H1 (cell line): ENCODE results near the gene DDIAS.

Source experiments
- CTCF ChIP-seq, 3 experiments: IDR thresholded peaks; 1 replicate in 2 of 3; 2 replicates in 1 of 3; pipeline versions ENCODE4 v1.5.1 to v1.6.1; 2011; ENCODE audit warnings: low read length in 3 of 3, mild to moderate bottlenecking in 3 of 3, inconsistent platforms in 2 of 3, low read depth in 1 of 3, moderate library complexity in 1 of 3; ENCODE audit not compliant: insufficient read depth in 1 of 3; ENCODE audit errors: control extremely low read depth in 1 of 3
- EZH2 ChIP-seq: fragments of 200-600 bp; sonication (generic); IDR thresholded peaks from 2 replicates; pipeline ENCODE4 v1.7.1; 2012; ENCODE audit warnings: low read depth, mild to moderate bottlenecking, moderate library complexity, low read length, inconsistent platforms; ENCODE audit not compliant: severe bottlenecking
- JUN ChIP-seq: IDR thresholded peaks from 2 replicates; pipeline ENCODE4 v1.6.1; 2011; ENCODE audit warnings: low read depth, mild to moderate bottlenecking, improper control_type of control experiment, low read length
- NANOG ChIP-seq: IDR thresholded peaks from 2 replicates; pipeline ENCODE4 v1.6.1; 2011; ENCODE audit warnings: low read length, low read depth, mild to moderate bottlenecking, inconsistent platforms; ENCODE audit not compliant: insufficient read depth, poor library complexity, severe bottlenecking
- POLR2A ChIP-seq, 2 experiments: IDR thresholded peaks; 1 replicate in 1 of 2; 2 replicates in 1 of 2; pipeline ENCODE4 v1.6.1; 2011; ENCODE audit warnings: low read depth in 2 of 2, low read length in 2 of 2, mild to moderate bottlenecking in 2 of 2; ENCODE audit errors: control extremely low read depth in 1 of 2
- POLR2AphosphoS5 ChIP-seq: IDR thresholded peaks from 2 replicates; pipeline ENCODE4 v1.6.1; 2011; ENCODE audit warnings: low read depth, low read length
- RNF2 ChIP-seq: fragments of 200-900, 300-1000 bp; sonication (generic); IDR thresholded peaks from 2 replicates; pipeline ENCODE4 v1.7.1; 2016; ENCODE audit warnings: borderline replicate concordance, low read depth, mild to moderate bottlenecking, antibody characterized with exemption, low read length; ENCODE audit not compliant: poor library complexity, severe bottlenecking; ENCODE audit errors: missing control alignments
- RXRA ChIP-seq: IDR thresholded peaks from 2 replicates; pipeline ENCODE4 v1.6.1; 2011; ENCODE audit warnings: low read depth, mild to moderate bottlenecking, low read length, moderate library complexity; ENCODE audit not compliant: insufficient read depth
- YY1 ChIP-seq: IDR thresholded peaks from 2 replicates; pipeline ENCODE4 v1.6.1; 2011; ENCODE audit warnings: low read depth, mild to moderate bottlenecking, low read length
- ZNF274 ChIP-seq: IDR thresholded peaks from 2 replicates; pipeline ENCODE4 v1.7.0; 2012; ENCODE audit warnings: low read length, borderline replicate concordance; ENCODE audit errors: extremely low read depth

GRCh38 chr11:82980292-82980691, 78.8 kb downstream of the DDIAS start:
- TF ChIP-seq RXRA (no peak), POLR2AphosphoS5 (no peak), ZNF274 (no peak), JUN (no peak), POLR2A (IDR thresholded peaks at IDR 0.05; ENCODE audit: control extremely low read depth in 1 of 2, low read depth in 2 of 2, low read length in 2 of 2) (no peak), EZH2 (no peak), CTCF (IDR thresholded peaks at IDR 0.05; ENCODE audit: control extremely low read depth in 1 of 3, insufficient read depth in 1 of 3, low read depth in 1 of 3, low read length in 3 of 3) (no peak), NANOG (no peak), YY1 (no peak), RNF2 (no peak)
